GM12892 (cell line): Measurements from ENCODE around the gene NR5A1.

Experiments
- DNase-seq: peaks from one replicate; pipeline ENCODE4 v3.0.0; 2011; ENCODE audit not compliant: insufficient read length
- FAIRE-seq: peaks from 2 replicates; lab custom pipeline; 2011; peaks lifted over from hg19 to GRCh38; lab: Jason Lieb, UNC
- POLR2A ChIP-seq: IDR thresholded peaks from 2 replicates; pipeline ENCODE4 v1.6.1; 2011; ENCODE audit warnings: low read depth, low read length, control low read depth
- POLR2AphosphoS5 ChIP-seq: IDR thresholded peaks from 2 replicates; pipeline ENCODE4 v1.6.1; 2011; ENCODE audit warnings: low read depth, low read length, control low read depth
- TAF1 ChIP-seq: IDR thresholded peaks from 2 replicates; pipeline ENCODE4 v1.6.1; 2011; ENCODE audit warnings: low read depth, mild to moderate bottlenecking, control low read depth, low read length, borderline replicate concordance

NR5A1 gene

DNA sequence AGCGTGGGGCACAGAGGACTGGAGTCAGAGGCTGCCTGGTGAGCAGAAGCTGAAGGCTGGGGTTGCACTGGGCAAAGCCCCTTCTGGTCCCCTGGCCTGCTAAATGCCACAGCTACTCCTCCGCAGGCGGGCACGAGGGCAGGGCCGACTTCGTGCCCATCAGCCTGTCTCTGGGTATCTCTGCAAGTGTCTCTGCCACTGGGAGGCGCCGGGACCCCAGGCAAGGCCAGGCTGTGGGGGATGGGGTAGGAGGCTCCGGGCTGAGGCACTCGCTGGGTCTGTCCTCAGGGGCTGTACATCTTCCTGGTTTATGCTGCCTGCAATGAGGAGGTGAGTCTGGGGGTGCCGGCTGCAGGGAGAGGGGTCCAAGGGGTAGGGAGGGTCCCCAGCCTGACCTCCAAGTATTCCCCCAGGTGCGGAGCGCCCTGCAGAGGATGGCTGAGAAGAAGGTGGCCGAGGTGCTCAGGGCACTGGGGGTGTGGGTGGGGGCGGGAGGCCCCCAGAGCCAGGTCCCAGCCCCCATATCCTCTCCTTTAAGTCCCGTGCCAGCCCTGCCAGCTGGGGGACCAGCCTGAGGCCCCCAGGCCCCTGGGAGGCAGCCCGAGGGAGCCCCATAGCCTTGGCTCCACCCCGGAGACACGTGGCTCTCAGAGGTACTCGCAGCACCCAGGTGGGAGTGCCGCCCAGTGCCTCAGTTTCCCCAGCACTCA, 31.9 kb downstream of the NR5A1 start:
- FAIRE-seq (no peak), DNase-seq (no peak)
- TF ChIP-seq POLR2A (no peak), TAF1 (no peak), POLR2AphosphoS5 (no peak)

DNA sequence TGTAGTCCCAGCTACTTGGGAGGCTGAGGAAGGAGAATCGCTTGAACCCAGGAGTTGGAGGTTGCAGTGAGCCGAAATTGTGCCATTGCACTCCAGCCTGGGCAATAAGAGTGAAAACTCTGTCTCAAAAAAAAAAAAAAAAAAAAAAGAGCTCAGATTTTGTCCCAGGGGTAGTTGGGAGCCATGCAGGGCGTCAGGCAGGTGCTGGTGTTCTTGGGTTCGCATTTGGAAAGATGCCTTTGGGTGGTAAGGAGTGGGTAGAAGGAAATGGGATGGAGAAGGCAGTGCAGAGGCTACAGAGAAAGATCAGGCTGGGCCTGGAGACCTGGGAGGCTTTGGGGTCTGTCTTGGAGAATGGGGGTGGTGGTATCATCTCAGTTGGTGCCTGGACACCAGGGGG, 33.0 kb downstream of the NR5A1 start:
- no peak for TF ChIP-seq POLR2AphosphoS5
- no peak for TF ChIP-seq POLR2A
- TF ChIP-seq TAF1 = no peak
- FAIRE-seq (no peak), DNase-seq (no peak)

DNA sequence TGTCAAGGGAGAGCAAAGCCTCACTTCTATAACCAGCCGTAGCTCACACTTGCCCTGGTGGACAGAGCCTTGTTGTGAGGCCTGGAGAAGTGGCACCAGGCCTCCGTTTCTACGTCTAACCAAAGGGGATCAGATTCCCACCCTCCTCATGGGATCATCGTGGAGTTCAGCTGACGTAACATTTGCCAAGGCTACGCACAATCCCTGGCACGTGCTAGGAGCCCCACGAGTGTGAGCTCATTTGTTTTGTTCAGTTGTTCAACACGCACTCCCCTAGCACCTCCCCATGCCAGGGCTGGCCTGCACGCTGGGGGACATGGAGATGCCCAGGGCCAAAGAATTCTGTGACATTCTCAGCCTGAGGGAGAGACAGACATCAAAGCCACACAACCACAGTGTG, 33.9 kb downstream of the NR5A1 start:
- DNase-seq = no peak
- FAIRE-seq = no peak
- no peak for TF ChIP-seq POLR2AphosphoS5

DNA sequence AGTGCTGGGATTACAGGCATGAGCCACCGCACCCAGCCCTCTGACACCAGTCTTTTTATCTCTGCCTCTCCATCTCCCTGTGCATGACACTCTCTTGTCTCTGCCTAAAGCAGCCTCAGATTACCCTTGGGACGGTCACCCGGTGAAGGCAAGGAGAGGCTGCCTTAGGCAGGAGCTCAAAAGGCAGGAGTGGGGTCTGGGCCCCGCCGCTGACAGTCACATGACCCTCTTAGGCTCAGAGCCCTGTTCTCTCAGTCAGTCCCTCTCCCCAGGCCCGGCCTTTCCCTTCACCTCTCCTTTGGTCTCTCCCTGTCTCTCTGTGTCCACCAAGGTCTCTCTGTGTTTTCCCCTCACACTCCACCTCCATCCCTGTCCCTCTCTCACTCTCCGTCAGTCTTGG, 34.4 kb downstream of the NR5A1 start:
- no peak for FAIRE-seq

DNA sequence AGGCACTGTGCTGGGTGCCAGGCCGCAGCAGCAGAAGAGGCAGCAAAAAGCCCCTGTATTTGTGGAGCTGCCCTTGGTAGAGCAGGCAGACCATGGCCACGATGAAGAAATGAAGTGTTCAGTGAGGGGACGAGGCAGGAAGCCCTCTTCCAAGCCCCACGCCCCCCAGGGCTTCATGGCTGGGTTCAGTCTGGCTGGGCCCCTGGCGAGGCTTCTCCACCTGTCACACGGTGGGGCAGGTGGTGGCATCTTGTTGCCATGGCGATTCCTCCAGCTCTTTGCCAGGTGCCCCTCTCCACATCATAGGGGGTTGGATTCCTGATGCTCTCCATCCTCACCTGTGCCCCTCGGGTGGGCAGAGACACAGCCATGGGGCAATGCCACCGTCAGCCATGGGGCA, 35.4 kb downstream of the NR5A1 start:
- no peak for FAIRE-seq
- TF ChIP-seq TAF1 (no peak), POLR2AphosphoS5 (no peak), POLR2A (no peak)

More for the DNA sequence above, 34.4 kb downstream of the NR5A1 start:
- DNase-seq = no peak
- TF ChIP-seq POLR2AphosphoS5 (no peak), POLR2A (no peak), TAF1 (no peak)

DNA sequence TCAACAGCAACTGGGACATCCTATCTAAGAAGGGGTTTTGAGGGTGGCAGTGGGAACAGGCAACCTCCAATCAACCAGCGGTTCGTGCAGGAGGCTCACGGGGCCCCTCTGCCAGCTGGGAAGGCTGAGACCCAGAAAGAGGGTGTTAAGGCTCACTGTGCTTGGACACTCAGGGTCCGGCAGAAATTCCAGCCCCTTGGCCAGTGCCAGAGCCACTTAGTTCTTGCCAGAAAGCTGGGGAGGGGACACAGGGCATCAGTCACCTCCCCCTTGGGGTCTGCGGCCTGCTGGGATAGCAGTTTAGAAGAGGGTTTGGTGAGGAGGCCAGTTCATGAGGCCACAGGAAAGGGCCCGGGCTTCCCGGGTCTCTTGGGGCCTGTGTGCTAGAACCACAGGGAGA, 36.5 kb downstream of the NR5A1 start:
- TF ChIP-seq POLR2A = no peak
- no peak for TF ChIP-seq POLR2AphosphoS5
- TF ChIP-seq TAF1 = no peak
- FAIRE-seq (no peak), DNase-seq (no peak)

More for the DNA sequence above, 35.4 kb downstream of the NR5A1 start:
- DNase-seq = no peak

DNA sequence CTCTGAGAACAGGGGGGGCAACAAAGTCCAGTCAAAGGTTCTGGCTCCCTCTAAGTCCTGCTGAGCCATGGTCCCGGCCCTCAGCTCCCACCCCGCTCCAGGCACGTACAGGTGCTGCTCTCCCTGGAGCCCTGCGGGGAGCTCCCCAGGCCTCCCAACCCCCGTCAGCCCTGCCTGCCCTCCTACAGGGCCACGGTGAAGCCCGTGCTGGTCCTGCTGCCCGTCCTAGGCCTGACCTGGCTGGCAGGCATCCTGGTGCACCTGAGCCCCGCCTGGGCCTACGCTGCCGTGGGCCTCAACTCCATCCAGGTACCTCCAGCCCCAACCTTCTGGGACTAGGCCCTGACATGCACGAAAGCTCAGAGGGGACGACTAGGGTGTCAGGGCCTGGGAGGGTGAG, 36.9 kb downstream of the NR5A1 start:
- DNase-seq (no peak), FAIRE-seq (no peak)
- TF ChIP-seq POLR2A = no peak
- no peak for TF ChIP-seq TAF1
- no peak for TF ChIP-seq POLR2AphosphoS5

DNA sequence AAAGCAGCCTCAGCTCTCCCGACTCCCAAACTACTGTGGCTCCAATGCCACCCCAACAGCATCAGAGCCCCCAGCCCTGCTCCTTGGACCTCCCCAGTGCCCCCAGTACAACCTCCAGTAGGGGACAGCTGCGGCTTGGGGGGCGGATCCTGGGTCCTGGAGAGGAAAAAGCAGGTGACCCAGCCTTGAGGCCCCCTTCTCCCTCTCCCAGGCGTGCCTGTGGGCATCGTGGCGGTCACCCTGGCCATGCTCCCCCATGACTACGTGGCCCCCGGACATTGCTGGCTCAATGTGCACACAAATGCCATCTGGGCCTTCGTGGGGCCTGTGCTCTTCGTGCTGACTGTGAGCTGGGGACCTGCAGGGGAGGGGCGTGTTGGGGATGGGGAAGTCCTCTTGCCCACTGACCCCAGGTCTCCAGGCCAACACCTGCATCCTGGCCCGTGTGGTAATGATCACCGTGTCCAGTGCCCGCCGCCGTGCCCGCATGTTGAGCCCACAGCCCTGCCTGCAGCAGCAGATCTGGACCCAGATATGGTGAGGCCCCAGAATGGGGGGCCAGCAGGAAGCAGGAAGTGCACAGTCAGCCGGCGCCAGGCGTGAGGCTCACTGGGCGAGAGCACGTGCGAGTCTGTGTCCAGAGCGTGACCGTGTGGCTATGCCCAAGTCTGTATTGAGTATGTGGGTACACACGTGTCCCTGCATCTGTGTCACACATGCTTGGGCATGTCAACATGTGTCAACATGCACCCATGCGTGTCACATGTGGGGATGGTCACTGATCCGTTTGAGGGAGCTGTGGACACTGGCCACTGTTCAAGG, 38.0 kb downstream of the NR5A1 start:
- FAIRE-seq (no peak), DNase-seq (no peak)
- no peak for TF ChIP-seq POLR2A
- no peak for TF ChIP-seq POLR2AphosphoS5
- TF ChIP-seq TAF1 = no peak

DNA sequence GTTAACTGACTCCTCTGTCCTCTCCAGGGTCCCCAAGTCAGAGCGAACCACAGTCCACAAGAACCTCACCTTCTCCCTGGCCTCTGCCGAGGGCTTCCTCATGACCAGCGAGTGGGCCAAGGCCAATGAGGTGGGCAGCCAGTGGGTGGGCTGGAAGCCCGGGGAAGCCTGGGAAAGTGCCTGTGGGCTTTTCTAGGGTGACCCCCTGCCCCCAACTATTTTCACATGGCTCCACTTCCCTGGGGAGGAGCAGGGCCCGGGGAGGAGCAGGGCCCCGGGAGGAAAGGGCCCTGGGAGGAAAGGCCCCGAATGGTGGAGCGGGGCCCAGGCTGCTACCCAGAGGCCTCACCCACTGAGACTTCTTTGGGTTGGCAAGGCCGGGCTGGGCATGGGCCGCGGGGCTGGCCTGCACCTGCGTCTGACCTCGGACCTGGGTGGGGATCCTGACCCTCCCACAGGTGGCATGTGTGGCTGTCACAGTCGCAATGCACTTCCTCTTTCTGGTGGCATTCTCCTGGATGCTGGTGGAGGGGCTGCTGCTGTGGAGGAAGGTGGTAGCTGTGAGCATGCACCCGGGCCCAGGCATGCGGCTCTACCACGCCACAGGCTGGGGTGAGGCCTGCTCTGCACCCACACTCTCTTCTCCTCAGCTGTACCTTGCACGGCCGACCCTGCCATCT, 39.0 kb downstream of the NR5A1 start:
- FAIRE-seq = no peak
- TF ChIP-seq TAF1 = no peak
- no peak for TF ChIP-seq POLR2AphosphoS5
- no peak for TF ChIP-seq POLR2A
- DNase-seq = no peak

DNA sequence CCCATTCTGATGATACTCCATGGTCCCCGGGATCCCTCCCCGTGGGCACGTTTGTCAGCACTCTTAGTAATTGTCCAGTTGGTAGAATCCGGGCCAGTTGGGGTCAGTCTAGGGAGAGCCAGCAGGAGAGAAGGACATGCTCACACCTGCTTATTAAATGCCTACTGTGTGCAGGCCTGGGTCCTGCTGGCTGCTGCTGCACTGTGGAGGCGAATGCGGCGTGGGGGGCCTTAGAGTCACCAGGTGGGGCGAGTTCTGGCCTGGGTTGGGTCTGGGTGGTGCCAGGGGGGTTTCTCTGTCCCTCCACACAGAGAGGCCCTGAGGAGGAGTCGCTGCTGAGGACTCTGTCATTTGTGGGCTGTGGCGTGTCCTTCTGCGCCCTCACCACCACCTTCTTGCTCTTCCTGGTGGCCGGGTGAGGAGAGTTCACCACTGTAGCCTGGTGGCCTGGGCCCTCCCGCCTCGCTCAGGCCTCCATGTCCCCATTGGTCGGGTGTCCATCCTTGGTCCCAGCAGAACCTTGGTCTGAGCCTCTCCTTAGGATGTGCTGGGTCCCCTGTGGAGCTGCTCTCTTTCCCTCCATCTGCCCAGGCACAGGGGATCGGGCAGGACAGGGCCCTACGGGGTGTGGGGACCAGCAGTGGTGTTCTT, 39.7 kb downstream of the NR5A1 start:
- FAIRE-seq (no peak), DNase-seq (no peak)
- no peak for TF ChIP-seq POLR2A
- TF ChIP-seq TAF1 = no peak

DNA sequence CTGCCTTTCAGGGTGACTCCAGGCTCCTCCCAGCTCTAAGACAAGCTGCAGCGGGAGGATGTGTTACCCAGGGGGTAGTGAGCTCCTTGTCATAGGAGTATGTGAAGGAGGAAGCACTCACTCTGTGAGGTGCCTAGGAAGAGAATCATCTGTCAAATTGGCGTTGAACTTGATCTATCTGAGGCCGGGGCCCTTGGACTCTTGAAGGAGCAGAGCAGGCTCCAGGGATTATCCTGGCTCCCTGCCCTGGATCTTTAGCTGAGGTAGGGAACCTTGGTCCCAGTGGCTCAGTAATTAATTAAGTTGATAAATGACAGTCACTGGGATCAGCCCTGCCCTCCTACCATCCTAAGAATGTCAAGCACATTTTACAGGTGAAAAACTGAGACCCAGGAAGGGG, 41.5 kb downstream of the NR5A1 start:
- FAIRE-seq = no peak
- TF ChIP-seq POLR2AphosphoS5 (no peak), POLR2A (no peak), TAF1 (no peak)
- no peak for DNase-seq

DNA sequence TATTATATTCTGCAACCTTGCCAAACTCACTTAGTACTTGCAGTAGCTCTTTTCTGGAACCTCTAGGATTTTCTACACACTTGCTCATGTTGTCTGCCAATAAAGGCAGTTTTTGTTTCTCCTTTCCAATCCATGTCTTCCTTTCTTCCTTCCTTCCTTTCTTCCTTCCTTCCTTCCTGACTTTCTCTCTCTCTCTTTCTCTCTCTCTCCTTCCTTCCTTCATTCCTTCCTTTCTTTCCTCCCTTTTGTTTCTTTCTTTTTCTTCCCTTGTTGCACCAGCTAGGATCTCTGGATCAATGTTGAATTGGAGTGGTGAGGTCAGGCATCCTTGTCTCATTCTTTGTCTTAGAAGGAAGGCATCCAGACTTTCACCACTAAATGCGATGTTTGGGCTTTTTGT, 44.5 kb downstream of the NR5A1 start:
- FAIRE-seq (no peak), DNase-seq (no peak)
- TF ChIP-seq POLR2A = no peak
- TF ChIP-seq TAF1 = no peak
- no peak for TF ChIP-seq POLR2AphosphoS5
